ENCODE data around the gene CD36.

DNA sequence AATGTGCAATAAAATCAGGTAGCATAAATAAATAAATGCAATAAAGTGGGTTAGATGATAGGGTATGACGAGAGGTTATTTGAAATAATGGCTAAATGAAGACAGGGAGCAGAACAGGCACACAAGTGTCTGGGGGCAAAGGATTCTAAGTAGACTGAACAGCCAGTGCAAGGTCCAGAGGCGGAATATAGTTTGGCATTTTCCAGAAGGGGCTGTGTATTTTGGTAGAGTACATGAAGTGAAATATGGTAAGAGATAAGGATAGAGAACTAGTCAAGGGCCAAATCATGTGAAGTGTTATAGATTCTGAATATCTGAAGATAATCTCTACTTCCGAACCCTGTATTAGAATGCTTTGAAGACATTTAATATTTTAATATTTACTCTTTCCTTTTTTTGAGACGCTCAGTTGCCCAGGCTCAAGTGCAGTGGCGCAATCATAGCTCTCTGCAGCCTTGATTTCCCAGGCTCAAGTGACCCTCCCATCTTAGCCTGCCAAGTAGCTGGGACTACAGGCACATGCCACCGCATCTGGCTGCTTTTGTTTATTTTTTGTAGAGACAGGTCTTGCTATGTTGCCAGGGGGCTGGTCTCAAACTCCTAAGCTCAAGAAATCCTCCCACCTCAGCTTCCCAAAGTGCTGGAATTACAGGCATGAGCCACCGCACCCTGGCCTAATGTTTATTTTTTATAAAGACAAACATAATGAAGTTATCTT is 44.4 kb upstream of the CD36 start:
- TF ChIP-seq CTCF (IDR thresholded peaks at IDR 0.05; ENCODE audit: low read length) (no peak), EZH2 (IDR thresholded peaks at IDR 0.05; ENCODE audit: borderline replicate concordance, low read length) (no peak)
